HUDEP-2 (cell line): ENCODE results near the gene GNE.
"Not testable (repeated sequence)": the region's sequence is repeated elsewhere in the genome, so short reads cannot be mapped to it uniquely, and the experiment has no call there.

ENCODE experiments used
- DNase-seq, 76 experiments: peaks; one replicate each; lab custom pipeline; 2025; ENCODE audit not compliant: unreplicated experiment in 76 of 76; lab: John Stamatoyannopoulos, UW

GNE gene

DNA sequence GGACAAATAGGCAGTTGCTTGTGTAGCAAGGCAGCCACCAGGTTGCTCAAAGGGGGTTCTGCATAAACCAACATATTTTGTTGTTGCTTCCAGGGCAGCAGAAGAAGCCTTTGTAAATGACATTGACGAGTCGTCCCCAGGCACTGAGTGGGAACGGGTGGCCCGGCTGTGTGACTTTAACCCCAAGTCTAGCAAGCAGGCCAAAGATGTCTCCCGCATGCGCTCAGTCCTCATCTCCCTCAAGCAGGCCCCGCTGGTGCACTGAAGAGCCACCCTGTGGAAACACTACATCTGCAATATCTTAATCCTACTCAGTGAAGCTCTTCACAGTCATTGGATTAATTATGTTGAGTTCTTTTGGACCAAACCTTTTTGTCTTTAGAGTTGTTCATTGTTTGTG lies 46.7 kb downstream of the GNE start:
- no peak for DNase-seq

DNA sequence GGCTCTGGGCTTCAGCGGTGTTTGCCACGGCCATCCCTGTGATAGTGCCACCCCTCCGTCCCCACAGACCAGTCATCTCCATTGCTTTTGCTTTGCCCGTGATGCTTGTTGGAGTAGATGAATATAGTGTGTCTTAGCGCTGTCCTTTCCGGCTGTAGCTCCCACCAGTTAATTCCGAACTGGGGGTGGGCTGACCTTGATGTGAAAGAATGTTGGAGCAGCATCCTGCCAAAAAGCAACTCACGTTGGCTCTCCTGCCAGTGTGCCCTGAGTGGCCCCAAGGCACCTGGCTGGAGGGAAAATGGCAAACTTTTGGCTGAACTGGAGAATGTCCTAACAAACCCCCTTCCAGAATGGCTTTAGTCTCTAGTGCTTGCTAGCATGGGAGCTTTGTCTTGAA lies 47.5 kb downstream of the GNE start:
- DNase-seq, result no peak

DNA sequence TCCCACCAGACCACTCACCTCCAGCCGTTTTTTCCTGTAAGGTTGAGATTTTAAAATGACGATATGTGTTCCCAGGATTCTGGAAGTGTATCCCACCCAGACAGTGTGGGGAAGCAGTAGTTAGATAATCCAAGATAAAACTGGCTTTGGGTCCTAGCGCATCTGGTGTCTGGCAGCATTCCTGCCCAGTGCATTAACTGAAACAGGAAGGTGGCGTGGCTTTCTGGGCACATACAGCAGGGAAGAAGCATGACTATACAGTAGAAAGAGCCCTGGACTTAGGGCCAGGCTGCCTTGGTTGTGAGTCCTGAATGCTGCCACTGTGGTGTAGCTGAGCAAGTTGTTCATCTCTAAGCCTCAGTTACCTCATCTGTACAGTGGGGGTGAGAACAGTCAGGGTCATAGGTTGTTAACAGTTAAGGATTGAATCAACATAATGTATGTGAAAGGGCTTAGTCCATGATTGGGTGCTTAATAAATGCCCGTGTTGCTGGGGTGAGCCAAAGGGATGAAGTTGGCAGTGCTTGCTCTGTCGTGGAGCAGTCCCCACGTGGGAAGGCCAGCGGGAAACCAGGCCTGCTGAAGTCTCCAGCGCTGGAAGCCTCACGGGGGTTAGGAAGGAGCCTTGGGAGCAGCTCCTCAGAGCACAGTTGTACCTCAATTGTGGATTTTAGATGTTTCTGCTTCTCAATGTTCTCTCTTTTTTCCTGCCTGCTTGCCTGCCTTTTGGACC lies 49.6 kb downstream of the GNE start:
- no peak for DNase-seq

DNA sequence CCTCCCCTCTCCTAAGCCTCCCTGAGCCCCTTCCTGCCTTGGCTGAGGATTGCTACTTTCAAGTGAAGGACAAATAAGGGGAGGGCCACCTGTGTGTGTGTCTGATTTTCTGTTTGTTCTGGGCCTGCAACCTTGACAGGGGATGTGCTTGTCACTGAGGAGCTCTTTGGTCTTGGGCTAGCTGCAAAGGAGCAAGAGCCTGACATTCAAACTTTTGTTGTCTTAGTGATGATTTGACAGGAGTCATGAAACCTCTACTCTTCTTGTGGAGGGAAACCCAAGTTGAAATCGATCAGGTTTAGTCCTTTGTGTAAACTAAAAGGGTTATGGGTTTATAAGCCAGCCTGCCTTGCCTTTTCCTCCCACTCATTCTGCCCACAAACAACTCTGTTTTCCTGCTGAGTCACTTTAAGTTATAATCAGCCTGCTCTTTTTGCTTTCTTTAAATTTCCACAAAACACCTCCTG lies 50.7 kb downstream of the GNE start:
- DNase-seq, result peak in 4 of 76 experiments; percentile 7 to 40 (median 12)

DNA sequence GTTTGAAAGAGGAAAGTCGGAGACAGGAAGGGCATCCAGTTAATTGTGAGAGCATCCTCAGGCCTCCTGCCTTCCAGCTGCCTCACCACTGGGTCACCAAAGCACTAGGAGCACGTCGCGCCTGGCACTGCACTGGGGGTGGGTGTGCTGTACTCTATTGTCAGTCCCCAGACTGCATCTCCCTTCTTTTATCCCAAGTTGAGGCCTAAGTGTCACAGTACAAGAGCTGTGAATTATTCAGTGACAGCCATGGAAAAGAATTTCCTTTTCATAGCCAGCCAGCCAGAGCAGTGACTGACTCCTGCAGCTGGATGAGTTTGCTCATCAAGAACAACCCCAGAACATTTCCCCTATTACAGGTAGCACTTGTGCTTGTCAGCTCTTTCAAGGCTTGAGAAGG lies 51.2 kb downstream of the GNE start:
- no peak for DNase-seq

DNA sequence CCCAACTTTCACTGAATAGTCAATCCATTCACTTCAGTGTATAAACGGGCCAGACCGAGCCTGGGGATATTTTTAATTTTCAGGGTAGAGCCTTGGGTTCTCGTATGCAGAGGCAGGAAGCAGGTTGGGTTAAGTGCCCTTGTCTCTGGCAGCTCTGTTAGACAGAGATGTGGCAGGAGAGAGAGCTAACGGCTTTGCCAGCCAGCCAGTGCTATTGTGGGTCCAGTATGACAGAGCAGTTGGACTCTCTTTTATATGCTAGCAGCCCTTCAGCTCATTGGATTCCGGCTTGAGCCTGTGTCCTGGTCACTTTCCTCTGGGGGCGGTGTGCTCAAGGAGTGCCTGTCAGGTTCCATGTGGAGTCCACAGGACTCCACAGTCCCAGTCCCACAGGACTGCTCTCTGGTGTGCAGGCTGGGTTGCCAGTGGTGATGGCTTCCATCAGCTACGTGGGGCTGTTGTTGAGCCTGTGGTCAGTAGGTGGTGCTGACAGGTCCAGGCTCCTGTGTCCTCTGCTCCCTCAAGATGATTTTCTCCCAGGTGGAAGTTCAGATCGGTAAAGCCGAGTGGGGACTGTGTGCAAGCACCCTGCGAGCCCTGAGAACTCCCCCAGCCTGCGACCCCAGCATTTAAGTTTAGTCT lies 53.2 kb downstream of the GNE start:
- no peak for DNase-seq

DNA sequence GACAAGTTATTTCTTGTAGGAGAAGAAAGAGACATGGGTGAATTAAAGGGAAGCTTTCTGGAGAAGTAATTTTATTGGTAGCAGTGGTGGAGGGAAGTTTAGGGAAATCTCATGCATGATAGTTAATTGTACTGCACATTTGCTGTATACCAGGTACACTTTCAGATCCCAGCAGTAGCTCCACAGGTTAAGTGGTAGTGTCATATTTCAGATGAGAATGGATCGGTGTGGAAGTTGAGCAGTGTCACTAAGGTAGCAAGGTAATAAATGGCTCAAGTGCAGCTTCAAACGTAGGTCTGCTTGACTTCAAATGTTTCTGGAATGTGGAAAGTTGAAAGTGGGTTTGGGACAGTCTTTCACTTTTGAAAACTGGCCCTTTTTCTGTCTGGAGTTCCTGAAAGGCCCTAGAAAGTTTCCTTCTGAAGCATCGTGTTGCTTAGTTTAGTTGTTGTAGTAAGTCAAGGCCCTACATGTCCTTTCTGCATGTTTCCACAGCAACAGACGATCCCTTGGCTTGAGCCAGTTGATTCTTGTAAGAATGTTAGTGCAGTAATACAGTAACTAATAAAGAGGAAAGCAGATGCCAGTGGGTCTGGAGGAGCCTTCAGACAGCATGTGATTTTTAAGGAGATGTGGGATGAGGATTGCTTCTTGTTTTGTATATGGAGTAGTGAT lies 63.8 kb downstream of the GNE start:
- no peak for DNase-seq

DNA sequence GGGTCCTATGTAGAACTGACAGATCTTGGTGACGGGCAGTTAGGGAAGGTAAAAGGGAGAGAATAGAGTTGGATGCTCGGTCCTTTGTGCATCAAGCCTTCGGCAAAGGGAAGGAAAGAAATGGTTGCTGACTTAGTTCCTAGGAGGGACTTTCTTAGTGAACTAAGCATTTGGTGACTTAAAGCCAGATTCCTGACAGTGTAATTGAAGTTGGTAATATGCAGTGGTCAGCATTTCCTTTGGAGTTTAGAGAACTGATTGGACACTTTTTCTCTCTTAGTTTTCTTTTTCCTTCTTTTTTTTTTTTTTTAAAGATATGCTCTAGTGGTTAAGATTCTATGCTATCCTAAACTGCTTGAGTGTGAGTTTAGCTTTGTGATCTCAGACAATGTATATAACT lies 65.2 kb downstream of the GNE start:
- DNase-seq, result no peak

DNA sequence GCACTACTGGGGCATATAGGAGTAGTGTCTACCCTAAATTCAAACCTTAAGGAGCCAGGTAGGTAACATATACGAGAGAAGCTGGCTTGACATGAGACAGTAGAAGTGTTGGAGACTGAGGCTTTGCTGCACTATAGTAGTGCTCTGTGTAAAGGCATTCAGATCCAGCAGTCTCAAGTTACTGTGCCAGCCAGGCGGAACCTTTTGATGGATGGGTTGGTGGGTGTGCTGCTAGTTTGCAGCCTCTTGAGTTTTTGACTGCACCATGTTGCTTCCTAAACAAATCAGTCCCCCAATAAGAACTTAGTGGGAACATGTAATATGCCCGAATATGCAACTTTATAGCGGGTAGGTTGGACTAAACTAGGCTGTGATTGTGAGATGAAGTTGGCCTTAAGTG lies 66.1 kb downstream of the GNE start:
- peak in 1 of 76 experiments; percentile 3 for DNase-seq

DNA sequence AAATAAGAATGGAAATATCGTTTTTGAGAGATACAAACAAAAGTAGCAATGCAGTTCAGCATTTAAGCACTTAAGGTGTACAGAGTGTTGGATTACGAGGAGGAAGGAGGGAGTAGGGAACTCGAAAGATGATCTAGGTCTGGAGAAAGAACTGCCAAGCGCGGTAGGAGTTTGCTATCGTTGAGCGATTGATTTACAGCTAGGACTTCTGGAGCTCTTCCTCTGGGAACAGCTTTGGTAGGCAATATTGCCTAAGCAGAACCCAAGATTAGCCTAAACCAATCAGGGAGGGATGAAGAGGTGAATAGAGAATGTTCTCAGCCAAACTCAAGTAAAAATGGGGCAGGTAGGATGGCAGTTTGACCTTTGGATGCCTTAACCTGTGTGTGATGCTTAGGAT lies 66.6 kb downstream of the GNE start:
- no peak for DNase-seq

DNA sequence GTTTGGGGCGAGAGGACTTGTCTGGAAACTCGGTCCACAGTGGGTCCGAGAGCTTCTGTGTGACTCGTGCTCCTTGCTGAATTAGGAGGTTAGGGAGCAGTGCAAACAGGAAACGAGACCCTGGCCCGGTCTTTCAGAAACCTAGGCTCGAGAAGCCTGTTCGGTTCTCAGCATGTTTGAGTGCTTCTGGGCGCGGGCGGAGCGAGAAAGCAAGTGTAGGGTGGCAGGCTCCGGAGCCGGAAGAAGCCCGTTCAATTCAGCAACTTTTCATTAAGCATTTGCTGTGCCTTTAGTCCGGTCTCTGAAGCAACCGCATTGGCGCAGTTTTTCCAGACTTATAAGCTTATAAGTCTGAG lies 67.0 kb downstream of the GNE start:
- peak in 12 of 76 experiments; percentile 6 to 58 (median 12) for DNase-seq

DNA sequence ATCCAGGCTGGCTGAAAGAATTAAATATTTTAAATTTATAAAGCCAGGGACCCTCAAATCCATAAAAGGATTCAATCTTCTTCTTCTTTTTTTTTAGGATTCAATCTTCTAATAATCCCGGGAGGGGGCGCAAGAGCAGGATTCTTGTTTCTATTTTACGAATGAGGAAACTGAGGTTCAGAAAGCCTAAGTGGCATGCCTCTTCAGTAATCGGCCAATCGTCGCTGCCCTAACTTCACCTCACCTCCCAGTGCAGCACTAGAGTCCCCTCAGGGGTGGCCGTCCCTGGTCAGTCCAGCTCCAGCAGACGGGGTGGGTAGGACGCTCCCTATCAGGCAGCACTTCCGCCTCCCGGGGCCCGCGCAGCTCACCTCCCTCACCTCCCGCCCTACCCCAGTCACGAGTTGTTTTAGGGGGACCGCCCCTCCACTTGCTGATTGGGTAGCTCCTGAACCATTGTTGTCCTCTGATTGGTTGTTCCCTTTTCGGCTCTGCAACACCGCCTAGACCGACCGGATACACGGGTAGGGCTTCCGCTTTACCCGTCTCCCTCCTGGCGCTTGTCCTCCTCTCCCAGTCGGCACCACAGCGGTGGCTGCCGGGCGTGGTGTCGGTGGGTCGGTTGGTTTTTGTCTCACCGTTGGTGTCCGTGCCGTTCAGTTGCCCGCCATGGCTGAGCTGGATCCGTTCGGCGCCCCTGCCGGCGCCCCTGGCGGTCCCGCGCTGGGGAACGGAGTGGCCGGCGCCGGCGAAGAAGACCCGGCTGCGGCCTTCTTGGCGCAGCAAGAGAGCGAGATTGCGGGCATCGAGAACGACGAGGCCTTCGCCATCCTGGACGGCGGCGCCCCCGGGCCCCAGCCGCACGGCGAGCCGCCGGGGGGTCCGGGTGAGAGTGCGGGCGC lies 67.6 kb downstream of the GNE start, which contains the start of gene CLTA:
Gene CLTA, plus strand, starts transcription at position 534 of the 902 bp plus-strand sequence. Its CDS starts 136 bp downstream, at position 670.
- peak; percentile 69 to 98 (median 94) for DNase-seq

DNA sequence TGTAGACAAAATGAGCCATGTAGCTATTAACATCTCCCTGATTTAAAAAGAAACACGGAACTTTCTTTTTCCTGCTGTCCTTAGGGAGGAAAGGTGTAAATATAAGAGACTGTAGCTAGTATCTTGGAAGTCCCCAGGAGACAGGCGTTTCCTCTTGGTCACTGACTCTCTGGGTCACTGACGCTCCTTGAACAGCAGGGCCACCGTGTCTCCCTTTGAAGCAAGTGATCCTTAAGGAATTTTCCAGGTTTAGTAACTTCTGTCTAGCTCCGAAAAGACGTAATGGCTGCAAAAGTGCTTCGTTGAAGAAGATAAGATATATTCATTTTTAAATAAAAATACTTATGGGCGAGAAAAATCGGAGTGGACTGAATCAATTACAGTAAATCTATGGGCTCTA lies 68.3 kb downstream of the GNE start:
- DNase-seq, result peak in 1 of 76 experiments; percentile 8

DNA sequence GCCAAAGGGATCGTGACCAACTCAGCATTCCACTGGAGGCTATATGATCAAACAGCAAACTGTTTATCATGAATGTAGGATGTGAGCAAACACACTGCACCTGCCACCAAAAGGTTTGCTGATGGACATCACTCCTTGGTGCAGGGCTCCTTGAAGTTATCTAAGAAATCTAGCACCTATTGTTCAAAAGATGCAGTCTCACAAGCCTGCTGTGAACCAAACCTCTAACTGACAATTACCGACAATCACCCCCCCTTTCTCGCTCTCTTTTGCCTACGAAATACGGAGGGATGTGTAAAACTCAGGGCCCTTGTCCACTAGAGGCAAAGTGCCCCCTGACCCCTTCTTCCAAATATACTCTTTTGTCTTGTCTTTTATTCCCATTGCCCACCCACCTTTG lies 70.0 kb downstream of the GNE start:
- no peak for DNase-seq

DNA sequence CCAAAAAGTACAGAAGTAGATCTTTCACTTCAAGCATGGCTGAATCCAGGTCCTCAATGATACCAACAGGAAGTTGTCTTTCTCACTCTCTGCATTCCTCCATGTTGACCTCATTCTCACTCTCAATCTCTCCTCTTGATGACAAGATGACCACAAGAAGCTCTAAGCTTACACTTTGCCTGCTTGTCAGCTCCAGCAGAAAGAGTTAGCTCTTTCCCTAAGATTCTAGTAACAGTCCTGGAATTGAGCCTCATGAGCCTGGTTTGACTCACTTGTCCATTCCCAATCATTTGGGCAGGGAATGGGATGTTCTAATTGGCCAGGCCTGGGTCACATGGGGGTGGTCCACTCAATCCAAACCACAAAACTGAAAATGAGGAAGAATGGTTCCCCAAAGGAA lies 70.8 kb downstream of the GNE start:
- no peak for DNase-seq

DNA sequence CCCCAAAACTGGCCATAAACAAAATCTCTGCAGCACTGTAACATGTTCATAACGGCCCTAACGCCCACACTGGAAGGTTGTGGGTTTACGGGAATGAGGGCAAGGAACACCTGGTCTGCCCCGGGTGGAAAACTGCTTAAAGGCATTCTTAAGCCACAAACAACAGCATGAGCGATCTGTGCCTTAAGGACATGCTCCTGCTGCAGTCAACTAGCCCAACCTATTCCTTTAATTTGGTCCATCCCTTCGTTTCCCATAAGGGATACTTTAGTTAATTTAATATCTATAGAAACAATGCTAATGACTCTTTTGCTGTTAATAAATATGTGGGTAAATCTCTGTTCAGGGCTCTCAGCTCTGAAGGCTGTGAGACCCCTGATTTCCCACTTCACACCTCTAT lies 78.0 kb downstream of the GNE start:
- DNase-seq, result not testable (repeated sequence)

DNA sequence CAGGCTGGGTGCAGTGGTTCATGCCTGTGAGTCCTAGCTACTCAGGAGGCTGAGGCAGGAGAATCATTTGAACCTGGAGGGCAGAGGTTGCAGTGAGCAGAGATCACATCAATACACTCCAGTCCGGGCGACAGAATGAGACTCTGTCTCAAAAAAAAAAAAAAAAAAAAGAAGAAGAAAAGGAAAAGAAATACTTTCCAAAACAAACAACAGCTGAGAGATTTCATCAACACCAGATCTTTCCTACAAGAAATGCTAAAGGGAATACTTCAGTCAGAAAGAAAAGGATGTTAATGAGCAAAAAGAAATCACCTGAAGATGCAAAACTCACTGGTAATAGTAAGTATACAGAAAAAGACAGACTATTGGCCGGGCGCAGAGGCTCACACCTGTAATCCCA lies 80.7 kb downstream of the GNE start:
- no peak for DNase-seq

DNA sequence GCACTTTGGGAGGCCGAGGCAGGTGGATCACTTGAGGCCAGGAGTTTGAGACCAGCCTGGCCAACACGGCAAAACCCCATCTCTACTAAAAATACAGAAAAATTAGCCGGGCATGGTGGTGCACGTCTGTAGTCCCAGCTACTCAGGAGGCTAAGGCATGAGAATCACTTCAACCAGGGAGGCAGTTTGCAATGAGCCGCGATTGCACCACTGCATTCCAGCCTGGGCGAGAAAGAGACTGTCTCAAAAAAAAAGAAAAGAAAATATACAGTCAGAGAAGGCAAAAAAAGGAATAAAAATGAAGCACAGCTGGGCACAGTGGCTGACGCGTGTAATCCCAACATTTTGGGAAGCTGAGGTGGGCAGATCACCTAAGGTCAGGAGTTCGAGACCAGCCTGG lies 81.8 kb downstream of the GNE start:
- DNase-seq, result not testable (repeated sequence)

DNA sequence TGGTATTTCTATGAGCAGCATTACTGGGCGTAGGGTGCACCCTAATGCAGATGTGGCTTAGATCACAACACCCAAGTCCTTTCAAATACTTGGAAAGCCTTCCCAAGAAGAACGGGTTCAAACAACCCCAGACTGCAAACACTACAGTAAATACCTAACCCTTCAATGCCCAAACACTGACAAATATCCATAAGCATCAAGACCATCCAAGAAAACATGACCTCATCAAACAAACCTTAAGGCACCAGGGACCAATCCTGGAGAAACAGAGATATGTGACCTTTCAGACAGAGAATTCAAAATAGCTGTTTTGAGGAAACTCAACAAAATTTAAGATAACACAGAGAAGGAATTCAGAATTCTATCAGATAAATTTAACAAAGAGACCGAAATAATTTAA lies 83.0 kb downstream of the GNE start:
- not testable (repeated sequence) for DNase-seq

DNA sequence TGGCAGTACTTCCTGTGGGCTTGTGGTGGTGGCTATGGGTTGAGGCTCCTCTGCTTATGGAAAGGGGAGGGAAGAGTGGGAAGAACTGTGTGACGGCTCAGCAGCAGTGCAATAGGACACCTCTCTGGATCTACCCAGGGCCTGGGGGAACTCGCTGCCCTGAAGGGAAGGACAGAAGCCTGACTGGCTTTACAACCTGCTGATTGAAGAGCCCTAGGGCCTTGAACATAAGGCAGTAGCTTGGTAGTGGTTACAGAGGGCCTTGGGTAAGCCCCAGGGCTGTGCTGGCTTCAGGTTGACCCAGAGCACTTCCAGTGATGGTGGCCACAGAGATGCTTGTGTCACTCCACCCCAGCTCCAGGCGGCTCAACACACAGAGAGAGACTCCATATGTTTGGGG lies 83.5 kb downstream of the GNE start:
- no peak for DNase-seq

DNA sequence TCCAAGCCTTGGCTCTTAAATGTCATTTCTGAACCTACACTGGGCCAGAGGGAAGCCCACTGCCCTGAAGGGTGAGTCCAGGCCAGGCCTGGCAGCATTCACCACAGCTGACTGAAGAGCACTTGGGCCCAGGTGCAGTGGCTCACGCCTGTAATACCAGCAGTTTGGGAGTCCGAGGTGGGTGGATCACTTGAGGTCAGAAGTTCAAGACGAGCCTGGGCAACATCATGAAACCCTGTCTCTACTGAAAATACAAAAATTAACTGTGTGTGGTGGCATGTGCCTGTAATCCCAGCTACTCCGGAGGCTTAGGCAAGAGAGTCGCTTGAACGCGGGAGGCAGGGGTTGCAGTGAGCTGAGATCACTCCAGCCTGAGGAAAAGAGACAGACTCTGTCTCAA lies 84.0 kb downstream of the GNE start:
- DNase-seq, result no peak
